LNCaP clone FGC (cell line): ENCODE results near the gene PHF19.

ENCODE experiments used
- DNase-seq: peaks from one replicate; pipeline ENCODE4 v3.0.0-alpha.2; 2011; ENCODE audit warnings: low read depth
- H3K4me3 ChIP-seq: 2 replicates; pipeline ENCODE4 v1.5.1; 2011; ENCODE audit warnings: mild to moderate bottlenecking, low read depth, low read length, control low read depth
- TF ChIP-seq, protein P1 (sequence below): IDR thresholded peaks from 2 replicates; pipeline ENCODE4 v1.5.1; 2012; ENCODE audit warnings: mild to moderate bottlenecking; ENCODE audit not compliant: control insufficient read depth, insufficient read depth; ENCODE audit errors: extremely low read depth

Gene PHF19

DNA sequence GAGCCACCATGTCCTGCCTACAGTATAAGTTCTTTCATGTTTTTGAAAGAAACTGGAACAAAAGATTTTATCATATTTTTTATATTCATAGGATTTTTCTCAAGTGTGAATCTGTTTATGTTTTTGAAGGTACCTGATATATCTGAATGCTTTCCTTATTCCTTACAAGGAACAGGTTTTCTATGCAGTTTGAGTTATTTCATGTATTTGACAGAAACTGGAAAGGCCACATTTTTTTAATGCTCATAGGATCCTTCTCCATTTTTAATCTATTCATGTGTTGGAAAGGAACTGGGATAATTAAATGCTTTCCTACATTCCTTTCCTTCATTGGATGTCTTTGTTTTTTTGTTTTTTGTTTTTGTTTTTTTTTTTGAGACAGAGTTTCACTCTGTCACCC, 68.1 kb downstream of the PHF19 start:
- no peak for DNase-seq
- no peak overlapping the region for H3K4me3 ChIP-seq
- TF ChIP-seq, protein P1, sequence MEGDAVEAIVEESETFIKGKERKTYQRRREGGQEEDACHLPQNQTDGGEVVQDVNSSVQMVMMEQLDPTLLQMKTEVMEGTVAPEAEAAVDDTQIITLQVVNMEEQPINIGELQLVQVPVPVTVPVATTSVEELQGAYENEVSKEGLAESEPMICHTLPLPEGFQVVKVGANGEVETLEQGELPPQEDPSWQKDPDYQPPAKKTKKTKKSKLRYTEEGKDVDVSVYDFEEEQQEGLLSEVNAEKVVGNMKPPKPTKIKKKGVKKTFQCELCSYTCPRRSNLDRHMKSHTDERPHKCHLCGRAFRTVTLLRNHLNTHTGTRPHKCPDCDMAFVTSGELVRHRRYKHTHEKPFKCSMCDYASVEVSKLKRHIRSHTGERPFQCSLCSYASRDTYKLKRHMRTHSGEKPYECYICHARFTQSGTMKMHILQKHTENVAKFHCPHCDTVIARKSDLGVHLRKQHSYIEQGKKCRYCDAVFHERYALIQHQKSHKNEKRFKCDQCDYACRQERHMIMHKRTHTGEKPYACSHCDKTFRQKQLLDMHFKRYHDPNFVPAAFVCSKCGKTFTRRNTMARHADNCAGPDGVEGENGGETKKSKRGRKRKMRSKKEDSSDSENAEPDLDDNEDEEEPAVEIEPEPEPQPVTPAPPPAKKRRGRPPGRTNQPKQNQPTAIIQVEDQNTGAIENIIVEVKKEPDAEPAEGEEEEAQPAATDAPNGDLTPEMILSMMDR: no peak

DNA sequence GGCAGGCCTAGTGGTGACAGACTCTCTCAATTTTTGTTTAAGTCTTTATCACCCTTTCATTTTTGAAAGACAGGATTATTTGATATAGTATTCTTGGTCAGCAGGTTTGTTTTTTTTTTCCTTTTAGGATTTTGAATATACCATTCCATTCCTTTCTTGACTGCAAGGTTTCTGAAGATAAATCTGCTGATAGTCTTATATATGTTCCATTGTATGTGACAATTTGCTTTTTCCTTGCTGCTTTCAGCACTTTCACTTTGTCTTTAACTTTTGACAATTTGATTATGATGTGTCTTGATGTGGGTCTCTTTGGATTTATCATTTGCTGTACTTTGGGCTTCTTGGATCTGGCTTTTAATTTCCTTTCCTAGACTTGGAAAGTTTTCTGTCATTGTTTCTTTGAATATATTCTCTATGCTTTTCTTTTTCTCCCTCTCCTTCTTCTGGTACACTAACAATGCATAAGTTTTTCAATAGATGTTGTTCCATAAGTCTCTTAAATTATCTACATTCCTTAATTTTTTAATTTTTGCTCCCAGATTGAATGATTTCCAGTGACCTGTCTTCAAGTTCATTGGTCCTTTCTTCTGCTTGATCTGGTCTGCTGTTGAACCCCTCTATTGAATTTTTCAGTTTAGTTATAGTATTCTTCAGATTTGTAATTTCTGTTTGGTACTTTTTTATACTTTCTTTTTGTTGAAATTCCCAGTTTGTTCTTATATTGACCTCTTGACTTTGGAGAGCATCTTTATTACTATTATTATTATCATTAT, 69.2 kb downstream of the PHF19 start:
- TF ChIP-seq, protein P1: no peak
- no peak for DNase-seq
- no peak overlapping the region for H3K4me3 ChIP-seq
